ENCODE data around the gene SNCB.

Gene SNCB

GRCh38 chr5:176575488-176576422 lies 54.6 kb downstream of the SNCB start:
- no peak for DNase-seq (ENCODE audit: extremely low read depth, low read depth)
- no peak for TF ChIP-seq CTCF (IDR thresholded peaks at IDR 0.05; ENCODE audit: low read depth, low read length)

- TF ChIP-seq CTCF (IDR thresholded peaks at IDR 0.05; ENCODE audit: low read depth, low read length) = no peak
- no peak for DNase-seq (ENCODE audit: extremely low read depth, low read depth)
These were observed 55.3 kb downstream of the SNCB start for GRCh38 chr5:176575066-176575465.

- no peak for DNase-seq (ENCODE audit: extremely low read depth, low read depth)
- no peak for TF ChIP-seq CTCF (IDR thresholded peaks at IDR 0.05; ENCODE audit: low read depth, low read length)
These were observed 56.1 kb downstream of the SNCB start for GRCh38 chr5:176574297-176574591.

- TF ChIP-seq CTCF (IDR thresholded peaks at IDR 0.05; ENCODE audit: low read depth, low read length) = peak; percentile 85
- peak; percentile 11 for DNase-seq (ENCODE audit: extremely low read depth, low read depth)
These were observed 56.6 kb downstream of the SNCB start for GRCh38 chr5:176573564-176574296.
